Dendritic cell treated with granulocyte-macrophage colony-stimulating factor and Interleukin-4, amounts not matched to agents 40 ng/mL and 50 ng/mL, for 4 days (primary cell): ENCODE results near the gene SHANK1.
"Not testable (repeated sequence)": the region's sequence is repeated elsewhere in the genome, so short reads cannot be mapped to it uniquely, and the experiment has no call there.

ENCODE experiments used
- H3K27ac Mint-ChIP-seq: one replicate; pipeline ENCODE4 v1.8.0; 2022; ENCODE audit warnings: mild to moderate bottlenecking, mixed read lengths
- H3K27me3 Mint-ChIP-seq: one replicate; pipeline ENCODE4 v1.8.0; 2022; ENCODE audit warnings: mild to moderate bottlenecking, mixed read lengths
- H3K36me3 Mint-ChIP-seq: one replicate; pipeline ENCODE4 v1.8.0; 2022; ENCODE audit warnings: low read depth, mixed read lengths
- H3K4me1 Mint-ChIP-seq: one replicate; pipeline ENCODE4 v1.8.0; 2022; ENCODE audit warnings: low read depth, mixed read lengths
- H3K4me3 Mint-ChIP-seq: one replicate; pipeline ENCODE4 v1.8.0; 2022; ENCODE audit warnings: mild to moderate bottlenecking, moderate library complexity, mixed read lengths
- H3K9me3 Mint-ChIP-seq: one replicate; pipeline ENCODE4 v1.8.0; 2022; ENCODE audit warnings: mixed read lengths
- intact Hi-C: fragments of 100-400 bp; cut with micrococcal nuclease; formaldehyde crosslinking; loops from one replicate; pipeline ENCODE4 v1.15.0; 2022

The SHANK1 gene

GRCh38 chr19:50626795-50627194 is 92.8 kb downstream of the SHANK1 start:
- Mint-ChIP-seq H3K9me3 (no peaks in the 10 kb centered on the region), H3K27me3 (peaks cover 7% of the 10 kb centered on the region), H3K4me1 (no peaks in the 10 kb centered on the region), H3K36me3 (no peaks in the 10 kb centered on the region), H3K27ac (no peak overlapping the region), H3K4me3 (no peak overlapping the region)
- intact Hi-C loops = no loop called here

GRCh38 chr19:50626011-50626410 is 93.6 kb downstream of the SHANK1 start:
- no peaks in the 10 kb centered on the region for H3K4me1 Mint-ChIP-seq

GRCh38 chr19:50624949-50625600 is 94.5 kb downstream of the SHANK1 start:
- no peaks in the 10 kb centered on the region for H3K36me3 Mint-ChIP-seq
- H3K27me3 Mint-ChIP-seq = peaks cover 3% of the 10 kb centered on the region
- intact Hi-C loops = no loop called here

More at GRCh38 chr19:50626011-50626410, 93.6 kb downstream of the SHANK1 start:
- no peaks in the 10 kb centered on the region for H3K36me3 Mint-ChIP-seq
- H3K9me3 Mint-ChIP-seq = no peaks in the 10 kb centered on the region
- peaks cover 5% of the 10 kb centered on the region for H3K27me3 Mint-ChIP-seq
- no peak overlapping the region for H3K4me3 Mint-ChIP-seq
- intact Hi-C loops = no loop called here
- H3K27ac Mint-ChIP-seq = no peak overlapping the region

GRCh38 chr19:50620394-50620906 is 99.2 kb downstream of the SHANK1 start:
- H3K9me3 Mint-ChIP-seq, intact Hi-C loops, H3K27me3 Mint-ChIP-seq, H3K4me3 Mint-ChIP-seq, H3K36me3 Mint-ChIP-seq, H3K27ac Mint-ChIP-seq, H3K4me1 Mint-ChIP-seq: not testable (repeated sequence)

More at GRCh38 chr19:50624949-50625600, 94.5 kb downstream of the SHANK1 start:
- Mint-ChIP-seq H3K4me3 (no peak overlapping the region), H3K9me3 (no peaks in the 10 kb centered on the region), H3K27ac (no peak overlapping the region), H3K4me1 (no peaks in the 10 kb centered on the region)

- H3K27me3 Mint-ChIP-seq, H3K4me3 Mint-ChIP-seq, H3K27ac Mint-ChIP-seq, H3K4me1 Mint-ChIP-seq, intact Hi-C loops, H3K9me3 Mint-ChIP-seq, H3K36me3 Mint-ChIP-seq: not testable (repeated sequence)
Measured at GRCh38 chr19:50619184-50619583, 100.4 kb downstream of the SHANK1 start.

- H3K27ac Mint-ChIP-seq, H3K9me3 Mint-ChIP-seq, H3K27me3 Mint-ChIP-seq, H3K4me1 Mint-ChIP-seq, H3K4me3 Mint-ChIP-seq, H3K36me3 Mint-ChIP-seq, intact Hi-C loops: not testable (repeated sequence)
Measured at GRCh38 chr19:50618379-50618778, 101.2 kb downstream of the SHANK1 start.

GRCh38 chr19:50612504-50613404 is 106.8 kb downstream of the SHANK1 start:
- intact Hi-C loops, H3K27ac Mint-ChIP-seq, H3K9me3 Mint-ChIP-seq, H3K36me3 Mint-ChIP-seq, H3K4me3 Mint-ChIP-seq, H3K4me1 Mint-ChIP-seq: not testable (repeated sequence)
- H3K27me3 Mint-ChIP-seq = peaks cover 13% of the 10 kb centered on the region
